ENCODE measurements around the gene TAF6.
A peak's percentile ranks its signal among the peaks of the same experiment; 100 is the strongest.

TAF6 gene

DNA sequence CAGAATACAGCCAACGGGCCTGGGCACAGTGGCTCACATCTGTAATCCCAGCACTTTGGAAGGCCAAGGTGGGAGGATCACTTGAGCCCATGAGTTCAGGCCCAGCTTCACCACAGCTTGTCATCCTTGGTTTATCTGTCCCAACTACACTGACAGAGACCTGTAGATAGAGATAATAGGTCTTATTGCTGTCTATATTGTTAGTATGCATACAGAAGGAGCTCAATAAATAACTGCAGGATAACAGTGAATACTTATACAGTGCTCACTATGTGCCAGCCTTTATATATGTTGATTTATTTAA lies 1.5 kb upstream of the TAF6 start:
- DNase-seq, result no peak

DNA sequence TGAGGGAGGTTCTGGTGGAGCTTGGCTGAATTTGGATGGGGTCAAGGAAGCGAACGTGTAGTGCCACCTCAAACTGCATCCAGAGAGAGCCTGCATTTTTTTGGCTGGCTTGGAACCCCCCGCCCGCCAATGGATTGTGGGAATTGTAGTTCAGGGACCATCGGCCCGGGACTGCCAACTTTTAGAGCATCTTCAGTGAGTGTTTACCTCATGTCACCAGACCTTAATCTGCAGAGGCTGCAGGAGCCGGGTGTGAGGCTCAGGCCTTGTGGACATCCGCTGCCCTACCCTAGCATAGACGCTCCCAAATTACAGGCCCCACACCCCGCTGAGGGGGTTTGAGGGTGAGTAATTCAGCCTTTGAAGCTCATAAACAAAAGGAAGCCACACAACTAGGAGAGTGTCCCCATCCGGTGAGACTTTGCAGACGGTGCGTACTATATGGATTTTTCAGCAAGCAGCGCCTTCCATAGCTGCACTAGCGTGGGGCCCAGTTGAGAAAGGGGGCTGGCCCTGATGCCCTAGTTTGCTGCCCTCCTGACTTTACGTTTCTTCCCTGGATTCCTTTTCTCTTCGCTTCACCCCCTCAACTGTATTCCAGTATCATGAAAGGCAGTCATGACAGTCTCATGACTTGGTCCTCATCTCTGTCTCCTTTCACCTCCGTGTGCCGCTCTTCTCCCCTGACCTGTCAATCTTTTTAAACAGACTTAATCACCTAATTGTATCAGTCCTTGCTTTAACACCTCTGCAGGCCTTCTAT lies 993 bp upstream of the TAF6 start:
- peak in 13 of 14 donors; percentile 33 to 88 (median 83) for DNase-seq

DNA sequence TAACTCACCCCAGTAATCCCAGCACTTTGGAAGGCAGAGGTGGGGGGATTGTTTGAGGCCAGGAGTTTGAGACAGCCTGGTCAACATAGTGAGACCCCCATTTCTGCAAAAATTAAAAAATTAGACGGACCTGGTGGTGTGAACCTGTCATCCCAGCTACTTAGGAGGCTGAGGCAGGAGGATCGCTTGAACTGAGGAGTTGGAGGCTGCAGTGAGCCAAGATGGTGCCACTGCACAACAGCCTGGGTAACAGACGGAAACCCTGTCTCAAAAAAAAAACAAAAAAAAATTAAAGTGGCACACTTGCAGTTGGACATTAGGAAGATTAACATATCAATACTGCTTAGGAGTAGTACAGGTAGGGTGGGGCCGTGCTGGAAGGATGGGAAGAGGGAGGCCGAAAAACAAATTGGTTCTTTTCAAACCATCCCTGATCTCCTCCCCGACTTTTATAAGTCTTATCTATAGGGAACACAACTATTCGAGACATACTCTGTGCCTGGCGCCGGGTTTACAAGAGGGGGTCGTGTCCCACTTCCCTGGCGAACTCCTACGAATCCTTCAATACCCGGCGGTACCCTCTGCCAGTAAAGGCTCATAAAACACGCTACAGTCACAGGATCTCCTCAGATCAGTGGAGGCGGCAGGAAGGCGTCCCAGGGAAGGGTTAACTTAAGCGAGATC lies 628 bp downstream of the TAF6 start:
- DNase-seq, result no peak

DNA sequence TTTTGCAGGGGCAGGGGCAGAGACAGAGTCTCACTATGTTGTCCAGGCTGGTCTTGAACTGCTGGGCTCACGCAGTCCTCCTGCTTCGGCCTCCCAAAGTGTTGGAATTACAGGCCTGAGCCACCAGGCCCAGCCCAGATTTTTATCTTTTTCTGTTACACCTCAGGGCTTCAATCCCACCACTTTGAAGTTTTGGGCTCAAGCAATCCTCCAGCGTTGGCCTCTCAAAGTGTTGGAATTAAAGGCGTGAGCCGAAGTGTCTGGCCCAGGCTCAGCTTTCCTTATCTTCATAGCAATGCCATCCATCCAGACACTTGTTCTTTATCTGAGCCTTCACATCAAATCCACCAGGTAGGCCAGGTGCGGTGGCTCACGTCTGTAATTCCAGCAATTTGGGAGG lies 4.1 kb downstream of the TAF6 start:
- DNase-seq, result no peak

DNA sequence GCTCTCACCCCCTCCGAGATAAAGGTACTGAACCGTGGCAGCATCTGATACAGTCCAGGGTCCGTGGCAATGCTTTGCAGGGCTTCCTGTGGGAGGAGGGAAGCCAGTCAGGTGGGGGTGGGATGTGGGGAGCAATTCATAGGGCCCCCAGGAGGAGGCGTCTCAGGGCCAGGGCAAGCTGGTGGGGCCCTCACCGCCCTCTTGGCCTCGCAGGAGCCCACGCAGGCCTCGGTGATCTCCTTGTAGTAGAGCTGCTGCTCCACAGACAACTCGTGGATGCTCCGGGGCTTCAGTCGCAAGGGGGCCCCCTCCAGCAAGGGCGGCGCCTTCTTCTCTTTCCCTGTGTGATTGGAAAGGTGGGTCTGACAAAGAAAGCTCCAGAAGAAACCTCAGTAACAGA lies 7.2 kb downstream of the TAF6 start:
- no peak for DNase-seq

DNA sequence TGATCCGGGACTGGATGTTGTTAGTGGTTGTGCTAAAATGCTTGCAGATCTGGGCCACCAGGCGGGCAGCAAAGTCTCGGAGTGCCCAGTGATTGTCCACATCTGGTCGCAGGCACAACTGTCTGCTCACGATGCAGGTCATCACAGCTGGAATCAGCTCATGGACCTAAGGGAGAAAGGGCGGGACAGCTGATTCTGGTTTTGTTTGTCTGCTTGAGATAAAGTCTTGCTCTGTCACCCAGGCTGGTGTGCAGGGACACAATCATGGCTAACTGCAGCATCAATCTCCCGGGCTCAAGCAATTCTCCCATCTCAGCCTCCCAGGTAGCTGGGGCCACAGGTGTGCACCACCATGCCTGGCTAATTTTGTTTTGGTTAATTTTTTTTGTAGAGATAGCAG lies 8.0 kb downstream of the TAF6 start:
- no peak for DNase-seq

DNA sequence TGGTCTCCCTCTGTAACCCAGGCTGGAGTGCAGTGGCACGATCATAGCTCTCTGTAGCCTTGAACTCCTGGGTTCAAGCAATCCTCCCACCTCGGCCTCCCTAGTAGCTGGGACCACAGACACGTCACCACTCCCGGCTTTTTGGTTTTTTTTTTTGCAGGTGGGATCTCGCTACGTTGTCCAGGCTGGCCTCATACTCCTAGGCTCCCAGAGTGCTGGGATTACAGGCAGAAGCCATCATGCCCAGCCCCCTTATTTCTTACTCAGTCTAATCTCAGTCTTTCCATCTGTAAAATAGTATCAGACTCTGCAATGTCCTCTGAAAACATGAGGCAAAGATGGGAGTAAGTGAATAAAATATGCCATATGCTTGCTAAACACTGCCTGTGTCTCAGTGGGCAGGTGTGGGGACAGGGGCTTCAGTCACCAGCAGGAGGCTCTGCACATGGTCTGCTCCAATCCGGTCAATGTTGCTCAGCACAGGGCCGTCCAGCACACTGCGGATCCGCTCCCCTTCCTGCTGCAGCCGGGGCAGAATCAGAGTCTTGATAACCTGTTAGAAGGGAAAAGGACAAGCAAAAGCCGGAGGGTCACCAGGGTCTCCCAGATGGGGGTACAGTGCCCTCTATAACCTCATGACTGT lies 9.5 kb downstream of the TAF6 start:
- no peak for DNase-seq

DNA sequence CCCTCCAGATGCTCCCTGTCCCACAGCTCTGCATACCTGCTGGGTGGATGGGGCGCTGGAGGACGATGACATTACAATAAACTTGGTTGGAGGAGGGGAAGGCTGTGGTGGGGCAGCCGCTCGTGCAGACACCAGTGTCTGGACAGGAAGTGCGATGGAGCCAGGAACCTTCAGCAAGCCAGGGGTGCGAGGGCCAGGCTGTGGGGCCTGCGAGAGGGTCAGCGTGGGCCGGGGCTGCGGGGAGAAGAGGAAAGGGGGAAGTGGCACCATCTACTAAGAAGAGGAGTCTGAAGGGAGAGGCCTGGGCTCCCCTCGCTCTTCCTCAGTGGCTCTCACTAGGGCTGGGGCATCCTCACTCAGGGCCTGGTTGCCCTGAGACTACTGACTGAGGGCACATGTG lies 11.3 kb downstream of the TAF6 start:
- peak in 1 of 14 donors; percentile 34 for DNase-seq

DNA sequence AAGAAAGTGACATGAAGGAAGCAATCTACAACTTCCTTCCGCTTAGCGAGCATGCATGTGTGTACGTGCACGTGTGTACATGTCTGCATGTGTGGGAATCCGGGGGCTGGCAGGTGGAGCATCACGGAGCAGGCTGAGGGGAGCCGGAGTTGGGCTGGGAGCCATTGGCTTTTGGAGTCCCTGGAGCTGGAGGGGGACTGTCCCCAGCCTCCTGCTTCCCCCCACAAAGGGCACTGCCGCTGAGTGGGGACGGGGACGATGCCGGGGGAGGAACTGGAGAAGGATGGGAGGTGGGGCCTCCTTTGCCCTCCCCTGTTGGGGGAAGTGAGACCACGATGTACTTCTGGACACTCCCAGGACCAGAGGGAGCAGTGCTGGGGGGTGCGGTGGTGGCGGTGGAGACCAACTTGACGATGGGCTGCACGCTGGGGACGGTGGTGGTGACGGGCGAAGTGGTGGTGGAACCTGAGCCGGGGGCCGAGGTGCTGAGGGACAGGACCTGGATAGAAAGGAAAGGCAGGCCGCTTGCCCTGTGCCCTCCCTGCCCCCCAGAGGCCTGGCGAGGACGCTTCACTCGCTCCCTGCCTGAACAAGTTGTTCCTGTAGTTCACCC lies 11.9 kb downstream of the TAF6 start:
- DNase-seq, result peak in 4 of 14 donors; percentile 5 to 44 (median 12)

DNA sequence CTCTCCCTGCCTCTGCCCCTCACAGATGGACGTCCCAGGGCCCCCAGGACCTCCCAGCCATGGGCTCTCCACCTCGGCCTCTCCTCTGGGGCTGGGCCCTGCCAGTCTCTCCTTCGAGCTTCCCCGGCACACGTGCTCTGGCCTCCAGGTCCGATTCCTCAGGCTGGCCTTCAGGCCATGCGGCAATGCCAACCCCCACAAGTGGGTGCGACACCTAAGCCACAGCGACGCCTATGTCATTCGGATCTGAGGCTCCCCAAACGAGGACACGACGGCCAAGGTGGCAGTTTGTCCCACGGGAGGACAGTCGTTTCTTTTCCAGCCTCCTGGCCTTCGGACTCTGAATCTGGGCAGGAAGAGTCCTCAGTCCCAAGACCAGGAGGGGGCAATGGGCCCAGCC lies 12.5 kb downstream of the TAF6 start:
- DNase-seq, result no peak

DNA sequence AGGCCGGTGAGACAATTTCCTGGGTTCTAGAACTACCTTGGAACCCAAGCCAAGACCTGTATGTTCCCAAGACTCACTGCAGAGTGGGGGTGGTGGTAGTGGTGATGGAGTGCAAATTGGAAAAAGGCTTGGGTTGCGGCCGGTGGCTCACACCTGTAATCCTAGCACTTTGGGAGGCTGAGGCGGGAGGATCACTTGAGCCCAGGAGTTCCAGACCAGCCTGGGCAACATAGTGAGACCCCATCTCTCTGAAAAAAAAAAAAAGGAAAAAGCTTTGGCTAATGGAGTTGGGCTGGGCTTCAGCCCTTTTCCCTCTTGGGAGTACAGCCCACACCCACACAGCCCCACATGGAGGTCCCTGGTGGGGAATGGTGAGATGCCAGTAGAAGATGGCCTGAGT lies 13.6 kb downstream of the TAF6 start:
- DNase-seq, result no peak

DNA sequence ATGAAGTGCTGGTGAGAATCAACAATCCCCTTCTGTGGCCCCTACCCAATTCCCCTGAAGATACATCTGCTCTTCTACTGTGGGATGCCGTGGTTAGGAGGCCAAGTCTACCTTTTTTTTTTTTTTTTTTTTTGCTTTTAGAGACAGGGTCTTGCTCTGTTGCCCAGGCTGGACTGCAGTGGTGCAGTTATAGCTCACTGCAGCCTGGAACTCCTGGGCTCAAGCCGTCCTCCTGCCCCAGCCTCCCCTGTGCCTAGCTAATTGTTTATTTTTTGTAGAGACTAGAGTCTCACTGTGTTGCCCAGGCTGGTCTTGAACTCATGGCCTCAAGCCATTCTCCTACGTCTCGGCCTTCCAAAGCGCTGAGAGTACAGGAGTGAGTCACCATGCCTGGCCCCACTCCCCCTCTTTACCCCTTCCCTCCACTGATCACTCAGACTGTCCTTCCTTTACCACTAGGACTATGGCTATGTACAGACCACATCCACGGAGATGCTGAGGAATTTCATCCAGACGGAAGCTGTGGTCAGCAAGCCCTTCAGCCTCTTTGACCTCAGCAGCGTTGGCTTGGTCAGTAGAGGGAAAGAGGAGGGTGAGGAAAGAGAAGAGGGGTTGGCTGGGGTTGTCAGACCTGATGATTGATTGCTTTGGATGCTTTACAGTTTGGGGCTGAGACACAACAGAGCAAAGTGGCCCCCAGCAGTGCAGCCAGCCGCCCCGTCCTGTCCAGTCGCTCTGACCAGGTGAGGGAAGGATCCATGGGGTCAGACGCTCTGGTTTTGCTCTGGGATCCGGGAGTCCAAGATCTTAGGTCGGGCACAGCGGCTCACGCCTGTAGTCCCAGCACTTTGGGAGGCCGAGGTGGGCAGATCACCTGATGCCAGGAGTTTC lies 16.0 kb downstream of the TAF6 start:
- no peak for DNase-seq

DNA sequence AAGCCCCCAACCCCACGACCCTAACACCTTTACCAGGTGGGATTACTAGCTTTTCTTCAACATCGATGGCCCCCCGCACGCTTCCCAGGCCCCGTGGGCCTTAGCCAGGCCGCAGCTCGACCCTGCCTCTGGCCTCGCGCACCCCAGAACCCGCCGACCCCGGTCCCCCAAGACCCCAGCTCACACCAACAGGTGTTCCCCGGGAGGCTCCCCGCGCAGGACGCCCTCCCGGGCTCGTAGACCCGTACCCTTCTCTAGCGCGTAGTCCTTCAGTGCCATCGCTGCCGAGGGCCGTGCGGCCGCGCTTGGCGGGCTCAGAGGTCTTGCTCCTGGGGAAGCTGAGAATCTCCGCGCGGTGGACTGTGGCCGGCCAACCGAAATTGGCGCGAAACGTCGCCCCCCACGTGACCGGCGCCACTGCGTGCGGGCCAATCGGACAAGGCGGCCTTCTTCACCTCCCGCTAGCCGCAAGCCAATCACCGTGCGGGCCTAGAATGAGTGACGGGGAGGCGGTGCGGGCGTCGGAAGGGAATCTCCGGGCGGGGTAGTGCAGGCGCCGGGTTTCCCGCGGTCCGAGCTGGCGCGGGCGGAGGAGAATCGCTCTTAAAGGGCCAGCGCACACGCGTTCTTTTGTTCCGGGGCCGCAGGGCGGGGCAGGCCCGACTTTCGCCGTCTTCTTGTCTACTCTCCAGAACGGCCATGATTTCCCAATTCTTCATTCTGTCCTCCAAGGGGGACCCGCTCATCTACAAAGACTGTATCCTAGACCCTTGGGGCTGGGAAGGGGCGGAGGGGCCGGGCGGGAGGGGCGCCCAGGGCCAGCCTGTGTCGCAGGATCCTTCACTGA lies 17.9 kb downstream of the TAF6 start, which contains the start of the genes AP4M1 and MCM7:
TSS of gene AP4M1 (plus strand) at position 628 of the 847 bp plus-strand sequence. CDS start at position 700, 72 bp downstream.
TSS of gene MCM7 (minus strand) at position 382 of the 847 bp plus-strand sequence. CDS start at position 279, 103 bp downstream.
- peak; percentile 84 to 99 (median 98) for DNase-seq

DNA sequence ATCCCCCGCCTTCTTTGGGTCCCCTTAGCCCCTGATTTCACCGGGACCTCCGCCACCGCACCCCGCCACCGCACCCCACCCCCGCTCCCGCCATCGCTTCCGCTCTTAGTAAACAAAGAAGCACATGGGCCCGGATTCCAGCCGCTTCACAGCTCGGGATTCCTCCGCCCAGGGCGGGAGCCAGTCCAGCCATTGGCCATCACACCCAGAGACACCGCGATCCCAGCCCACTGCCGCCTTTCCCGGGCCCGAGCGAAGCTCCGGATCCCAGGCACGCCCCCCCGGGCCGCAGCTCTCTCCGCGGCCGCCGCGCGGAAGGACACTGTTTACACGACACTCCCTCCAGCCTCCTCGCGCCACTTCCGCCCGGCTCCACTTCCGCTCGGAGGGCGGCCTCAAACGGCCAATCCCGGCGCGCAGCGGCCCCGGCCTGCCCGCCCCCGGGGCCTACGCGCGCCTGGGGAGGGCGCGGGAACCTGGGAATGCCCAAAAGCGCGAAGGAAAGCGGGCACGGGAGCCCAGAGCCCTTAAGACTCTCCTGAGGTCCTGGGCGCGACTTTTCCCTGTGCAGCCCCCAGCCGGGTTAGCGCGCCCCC lies 18.6 kb downstream of the TAF6 start:
- DNase-seq, result peak; percentile 70 to 94 (median 86)

DNA sequence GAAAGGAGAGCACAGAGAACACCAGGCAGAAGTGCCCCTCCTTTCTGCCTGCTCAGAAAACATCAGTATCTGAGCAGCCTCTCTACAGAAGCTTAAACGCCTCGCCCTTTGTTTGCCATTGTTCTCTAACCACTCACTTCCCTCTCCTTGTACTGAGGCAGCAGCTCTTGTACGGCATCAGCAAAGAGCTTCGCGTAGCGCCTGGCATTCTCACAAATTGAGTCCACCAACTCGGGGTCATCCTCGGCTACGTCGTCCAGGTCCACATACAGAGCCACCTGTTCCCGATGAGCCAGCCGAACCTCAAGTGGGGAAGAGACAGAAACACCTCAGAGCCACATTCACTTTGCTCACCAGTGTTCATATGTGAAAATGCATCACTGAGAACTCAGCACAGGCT lies 19.7 kb downstream of the TAF6 start:
- DNase-seq, result no peak

DNA sequence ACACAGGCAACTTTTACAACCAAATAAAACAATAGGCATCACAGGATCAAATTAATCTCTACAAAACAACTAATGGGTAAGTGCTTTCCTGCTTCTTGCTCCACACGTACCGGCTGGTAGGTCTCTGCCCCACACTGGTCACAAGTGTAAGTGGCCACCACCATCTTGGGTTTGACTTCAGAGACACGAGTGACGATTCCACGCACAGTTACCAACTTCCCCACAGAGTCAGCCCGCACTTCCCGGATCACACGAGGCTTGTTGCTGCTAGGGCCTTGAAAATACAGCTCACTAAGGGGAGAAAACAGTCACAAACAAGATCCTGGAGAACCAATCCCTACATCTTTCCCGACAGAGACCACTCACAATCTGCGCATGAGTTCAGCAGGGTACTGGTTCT lies 20.2 kb downstream of the TAF6 start:
- DNase-seq, result no peak

DNA sequence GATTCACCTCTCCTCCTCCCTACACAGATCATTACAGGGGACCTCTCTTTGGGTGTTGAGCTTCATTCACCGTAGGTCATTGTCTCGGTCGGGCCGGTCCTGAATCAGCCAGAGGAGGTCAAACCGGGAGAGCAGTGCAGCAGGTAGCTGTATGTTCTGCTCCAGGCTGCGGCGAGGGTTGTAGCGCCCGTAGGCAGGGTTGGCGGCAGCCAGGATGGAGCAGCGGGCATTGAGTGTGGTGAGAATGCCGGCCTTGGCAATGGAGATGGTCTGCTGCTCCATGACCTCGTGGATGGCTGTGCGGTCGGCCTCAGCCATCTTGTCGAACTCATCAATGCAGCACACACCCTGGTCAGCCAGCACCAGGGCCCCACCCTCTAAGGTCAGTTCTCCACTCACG lies 23.5 kb downstream of the TAF6 start:
- DNase-seq, result no peak

DNA sequence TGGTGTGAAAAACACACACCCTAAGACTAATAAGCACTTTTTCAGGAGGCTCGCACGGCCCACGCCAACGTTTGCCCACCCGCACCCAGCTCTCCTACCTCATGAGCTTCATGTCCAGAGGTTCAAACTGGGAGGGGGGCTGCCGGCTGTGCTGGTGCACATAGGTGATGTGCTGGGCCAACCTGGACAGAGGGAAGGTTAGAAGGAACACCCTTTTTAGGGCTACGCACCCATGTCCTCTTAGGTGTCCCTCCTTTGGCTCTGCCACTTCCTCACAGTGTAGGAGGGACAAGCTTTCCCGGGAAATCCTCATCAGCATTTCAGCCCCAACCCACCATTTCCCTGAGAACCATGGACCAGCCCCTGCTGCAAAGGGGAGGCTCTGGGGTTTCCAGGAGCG lies 23.9 kb downstream of the TAF6 start:
- no peak for DNase-seq

DNA sequence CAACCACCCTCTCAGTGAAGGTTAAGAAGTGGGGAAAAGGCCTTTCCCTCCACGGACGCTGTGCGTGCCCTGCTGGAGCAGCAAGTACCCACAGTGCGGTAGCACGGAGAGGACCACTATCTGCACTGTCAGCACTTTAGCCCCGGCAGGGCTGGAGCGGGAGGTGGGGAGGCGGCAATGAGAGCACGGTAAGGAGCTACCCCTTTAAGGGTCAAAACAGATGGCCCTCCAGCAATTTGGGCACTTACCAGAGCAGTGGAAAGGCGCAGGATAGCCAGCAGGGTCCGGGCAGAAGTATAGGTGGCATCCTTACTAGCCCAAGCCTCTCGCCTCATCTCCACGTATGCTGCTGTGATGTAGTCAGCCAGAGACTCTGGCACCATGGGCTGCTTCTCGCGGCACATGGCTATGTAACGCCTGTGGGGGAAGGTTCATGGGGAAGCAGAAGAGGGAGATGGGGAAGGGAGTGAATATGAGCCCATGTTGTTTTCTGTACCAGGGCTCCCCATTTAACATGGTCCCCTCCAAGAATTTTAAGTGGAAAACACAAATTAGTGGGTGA lies 25.2 kb downstream of the TAF6 start:
- DNase-seq, result peak in 1 of 14 donors; percentile 41

DNA sequence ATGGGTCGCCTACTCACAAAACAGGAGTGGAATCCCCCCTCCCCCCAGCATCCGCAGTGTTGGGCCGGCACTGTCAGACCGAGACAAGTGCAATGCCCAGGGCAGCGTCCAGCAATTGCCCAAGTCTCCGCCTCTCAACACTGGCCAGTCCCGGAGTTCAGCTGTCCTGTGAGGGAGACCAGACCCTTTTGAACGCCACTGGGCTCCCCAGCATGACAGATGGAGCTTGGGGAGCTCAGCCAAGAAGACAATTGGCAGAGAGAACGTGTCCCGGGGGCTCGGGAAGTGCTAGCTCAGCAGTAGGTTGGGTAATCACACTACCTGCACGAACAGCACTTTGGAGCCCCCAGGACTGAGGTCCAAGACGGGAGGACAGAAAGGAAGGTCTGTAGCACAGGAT lies 25.7 kb downstream of the TAF6 start:
- peak in 1 of 14 donors; percentile 41 for DNase-seq

All from C1 segment of cervical spinal cord (tissue), 14 donors.